BLaER1 (cell line): ENCODE data around the gene DIP2B.
"Not testable (repeated sequence)": the region's sequence is repeated elsewhere in the genome, so short reads cannot be mapped to it uniquely, and the experiment has no call there.

Experiments used
- H3K27ac ChIP-seq: shearing (Covaris generic); formaldehyde crosslinking; 2 replicates; pipeline ENCODE4 v1.8.1; 2022
- H3K27me3 ChIP-seq: shearing (Covaris generic); formaldehyde crosslinking; 2 replicates; pipeline ENCODE4 v1.8.1; 2022
- H3K36me3 ChIP-seq: shearing (Covaris generic); formaldehyde crosslinking; 2 replicates; pipeline ENCODE4 v1.8.1; 2022
- H3K4me1 ChIP-seq: shearing (Covaris generic); formaldehyde crosslinking; 2 replicates; pipeline ENCODE4 v1.8.1; 2022
- H3K4me2 ChIP-seq: shearing (Covaris generic); formaldehyde crosslinking; 2 replicates; pipeline ENCODE4 v1.8.1; 2022
- H3K4me3 ChIP-seq: shearing (Covaris generic); formaldehyde crosslinking; 2 replicates; pipeline ENCODE4 v1.8.1; 2022
- H3K9ac ChIP-seq: shearing (Covaris generic); formaldehyde crosslinking; 2 replicates; pipeline ENCODE4 v1.8.1; 2022
- H3K9me3 ChIP-seq: shearing (Covaris generic); formaldehyde crosslinking; 2 replicates; pipeline ENCODE4 v1.8.1; 2022
- H4K20me1 ChIP-seq: shearing (Covaris generic); formaldehyde crosslinking; 2 replicates; pipeline ENCODE4 v1.8.1; 2022
- Cebpa-rat ChIP-seq: shearing (Covaris generic); IDR thresholded peaks from 2 replicates; pipeline ENCODE4 v1.8.1; 2022

The DIP2B gene, protein sequence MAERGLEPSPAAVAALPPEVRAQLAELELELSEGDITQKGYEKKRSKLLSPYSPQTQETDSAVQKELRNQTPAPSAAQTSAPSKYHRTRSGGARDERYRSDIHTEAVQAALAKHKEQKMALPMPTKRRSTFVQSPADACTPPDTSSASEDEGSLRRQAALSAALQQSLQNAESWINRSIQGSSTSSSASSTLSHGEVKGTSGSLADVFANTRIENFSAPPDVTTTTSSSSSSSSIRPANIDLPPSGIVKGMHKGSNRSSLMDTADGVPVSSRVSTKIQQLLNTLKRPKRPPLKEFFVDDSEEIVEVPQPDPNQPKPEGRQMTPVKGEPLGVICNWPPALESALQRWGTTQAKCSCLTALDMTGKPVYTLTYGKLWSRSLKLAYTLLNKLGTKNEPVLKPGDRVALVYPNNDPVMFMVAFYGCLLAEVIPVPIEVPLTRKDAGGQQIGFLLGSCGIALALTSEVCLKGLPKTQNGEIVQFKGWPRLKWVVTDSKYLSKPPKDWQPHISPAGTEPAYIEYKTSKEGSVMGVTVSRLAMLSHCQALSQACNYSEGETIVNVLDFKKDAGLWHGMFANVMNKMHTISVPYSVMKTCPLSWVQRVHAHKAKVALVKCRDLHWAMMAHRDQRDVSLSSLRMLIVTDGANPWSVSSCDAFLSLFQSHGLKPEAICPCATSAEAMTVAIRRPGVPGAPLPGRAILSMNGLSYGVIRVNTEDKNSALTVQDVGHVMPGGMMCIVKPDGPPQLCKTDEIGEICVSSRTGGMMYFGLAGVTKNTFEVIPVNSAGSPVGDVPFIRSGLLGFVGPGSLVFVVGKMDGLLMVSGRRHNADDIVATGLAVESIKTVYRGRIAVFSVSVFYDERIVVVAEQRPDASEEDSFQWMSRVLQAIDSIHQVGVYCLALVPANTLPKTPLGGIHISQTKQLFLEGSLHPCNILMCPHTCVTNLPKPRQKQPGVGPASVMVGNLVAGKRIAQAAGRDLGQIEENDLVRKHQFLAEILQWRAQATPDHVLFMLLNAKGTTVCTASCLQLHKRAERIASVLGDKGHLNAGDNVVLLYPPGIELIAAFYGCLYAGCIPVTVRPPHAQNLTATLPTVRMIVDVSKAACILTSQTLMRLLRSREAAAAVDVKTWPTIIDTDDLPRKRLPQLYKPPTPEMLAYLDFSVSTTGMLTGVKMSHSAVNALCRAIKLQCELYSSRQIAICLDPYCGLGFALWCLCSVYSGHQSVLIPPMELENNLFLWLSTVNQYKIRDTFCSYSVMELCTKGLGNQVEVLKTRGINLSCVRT (N-terminal part only)

DNA sequence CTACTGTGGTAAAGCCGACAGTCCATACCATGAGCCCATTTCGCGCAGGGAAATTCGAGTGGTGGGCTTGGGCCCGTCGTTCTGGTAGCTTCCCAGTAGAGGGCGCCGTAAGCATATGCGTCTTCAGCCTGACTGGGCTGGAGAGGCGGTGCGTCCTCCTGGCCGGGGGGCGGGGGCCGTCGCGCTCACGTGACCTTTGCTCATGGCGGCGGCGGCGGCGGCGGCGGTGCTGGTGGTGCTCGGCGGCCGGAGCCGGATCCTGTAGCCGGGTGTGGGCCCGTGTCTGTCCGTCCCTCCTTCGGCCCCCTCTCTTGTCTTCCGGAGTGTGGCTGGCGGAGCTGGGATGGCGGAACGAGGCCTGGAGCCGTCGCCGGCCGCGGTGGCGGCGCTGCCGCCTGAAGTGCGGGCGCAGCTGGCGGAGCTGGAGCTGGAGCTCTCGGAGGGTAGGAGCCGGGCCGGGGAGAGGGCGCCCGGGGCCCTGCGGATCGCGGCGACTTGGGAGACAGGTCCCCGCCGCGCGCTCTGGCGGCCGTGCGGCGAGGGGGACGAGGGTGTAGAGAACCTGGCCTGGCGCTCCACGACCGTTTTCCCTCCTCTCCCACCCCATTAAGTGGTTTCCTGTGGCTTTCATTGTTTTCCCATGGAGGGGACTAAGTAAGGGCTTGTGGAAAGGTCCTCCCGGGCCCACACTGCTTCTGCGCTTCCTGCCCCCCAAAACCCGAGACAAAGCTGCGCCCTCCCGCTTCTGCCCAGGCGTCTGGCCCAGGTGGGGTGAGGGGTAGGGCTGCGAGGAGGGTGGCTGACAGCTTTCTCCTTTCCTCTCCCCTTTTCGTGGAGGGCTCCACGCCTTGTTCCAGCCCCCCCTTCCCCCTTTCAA lies at the start of gene DIP2B:
Gene DIP2B (plus strand): TSS at position 188 of the 877 bp plus-strand sequence. CDS start 156 bp downstream, at position 344.
- Histone ChIP-seq H3K27me3 (no peaks in the 10 kb centered on the region), H3K27ac (peak within 1 kb of the TSS; percentile 94), H3K4me2 (peak within 1 kb of the TSS; percentile 87), H3K9ac (peak within 1 kb of the TSS; percentile 97), H3K36me3 (no peaks in the 10 kb centered on the region), H3K4me1 (peaks cover 32% of the 10 kb centered on the region), H3K9me3 (peaks cover 16% of the 10 kb centered on the region), H3K4me3 (peak within 1 kb of the TSS; percentile 96), H4K20me1 (peaks cover 37% of the 10 kb centered on the region)
- TF ChIP-seq Cebpa-rat, result no peak

DNA sequence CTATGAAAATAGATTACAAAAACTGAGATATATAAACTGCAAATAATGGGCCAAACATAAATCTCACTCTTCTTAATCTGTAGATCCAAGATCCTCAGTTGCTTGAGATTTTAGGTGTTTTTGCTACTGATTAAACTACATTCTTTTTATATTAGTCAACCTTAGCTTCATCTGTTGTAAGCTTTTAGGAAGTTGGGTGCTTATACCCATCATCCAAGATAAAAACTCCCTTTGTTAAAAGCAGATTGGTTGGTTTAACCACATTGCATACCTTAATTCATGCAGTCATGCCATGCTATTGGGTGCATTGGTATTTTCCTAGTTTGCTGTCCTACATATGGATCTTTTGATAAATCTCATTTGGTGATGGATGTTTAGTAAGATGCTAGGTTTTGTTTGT lies 46.2 kb upstream of the DIP2B start:
- no peak overlapping the region for H3K9ac ChIP-seq
- no peaks in the 10 kb centered on the region for H4K20me1 ChIP-seq
- no peak for TF ChIP-seq Cebpa-rat
- H3K9me3 ChIP-seq, result peaks cover 18% of the 10 kb centered on the region
- peaks cover 95% of the 10 kb centered on the region for H3K36me3 ChIP-seq
- no peaks in the 10 kb centered on the region for H3K27me3 ChIP-seq
- no peak overlapping the region for H3K27ac ChIP-seq
- no peak overlapping the region for H3K4me3 ChIP-seq
- H3K4me1 ChIP-seq, result no peaks in the 10 kb centered on the region
- H3K4me2 ChIP-seq, result no peak overlapping the region

DNA sequence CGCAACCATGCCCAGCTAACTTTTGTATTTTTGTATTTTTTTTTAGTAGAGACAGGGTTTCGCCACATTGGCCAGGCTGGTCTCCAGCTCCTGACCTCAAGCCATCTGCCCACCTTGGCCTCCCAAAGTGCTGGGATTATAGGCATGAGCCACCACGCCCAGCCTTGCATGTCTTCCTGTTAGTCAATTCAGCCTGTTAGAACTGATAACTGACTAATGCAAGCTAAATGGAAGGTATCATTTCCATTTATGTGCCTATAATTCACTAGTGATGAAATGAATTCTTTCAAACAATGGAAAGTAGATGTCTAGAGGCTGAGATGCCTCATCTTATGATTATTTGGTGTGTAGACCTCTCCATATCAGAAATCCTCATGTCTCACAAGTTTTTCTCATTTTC lies 37.3 kb upstream of the DIP2B start:
- H4K20me1 ChIP-seq, result no peaks in the 10 kb centered on the region
- peaks cover 31% of the 10 kb centered on the region for H3K9me3 ChIP-seq
- H3K27me3 ChIP-seq, result no peaks in the 10 kb centered on the region
- H3K4me3 ChIP-seq, result no peak overlapping the region
- H3K27ac ChIP-seq, result no peak overlapping the region
- H3K4me2 ChIP-seq, result no peak overlapping the region
- H3K4me1 ChIP-seq, result no peaks in the 10 kb centered on the region
- TF ChIP-seq Cebpa-rat, result no peak
- no peak overlapping the region for H3K9ac ChIP-seq
- peaks cover 97% of the 10 kb centered on the region for H3K36me3 ChIP-seq

DNA sequence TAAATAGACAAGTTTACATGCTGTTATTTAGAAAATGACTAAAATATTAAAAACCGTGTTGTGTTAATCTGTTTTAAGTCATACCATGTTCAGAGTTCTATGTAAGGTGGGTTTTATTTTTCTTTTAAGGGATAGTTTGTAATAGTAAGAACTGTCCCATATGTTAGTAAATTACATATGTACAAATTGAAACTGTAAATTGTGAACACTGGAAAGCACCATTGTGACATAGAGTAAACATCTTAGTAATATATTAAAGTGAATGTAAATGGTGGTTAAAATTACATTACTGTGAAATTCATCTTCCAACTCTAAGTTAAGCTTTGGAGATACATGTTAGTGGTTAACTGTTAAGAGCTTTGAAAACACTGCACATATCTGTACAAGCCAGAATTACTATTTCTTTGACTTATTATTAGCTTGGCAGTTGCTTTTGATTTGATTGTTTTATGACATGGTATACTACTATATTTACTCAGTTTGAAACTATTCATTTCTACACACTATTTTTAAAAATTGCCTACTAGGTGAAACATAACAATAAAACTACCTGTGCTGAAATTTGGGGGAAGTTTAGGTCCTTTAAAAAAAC lies 27.4 kb upstream of the DIP2B start:
- no peaks in the 10 kb centered on the region for H3K9me3 ChIP-seq
- H3K4me3 ChIP-seq, result no peak overlapping the region

DNA sequence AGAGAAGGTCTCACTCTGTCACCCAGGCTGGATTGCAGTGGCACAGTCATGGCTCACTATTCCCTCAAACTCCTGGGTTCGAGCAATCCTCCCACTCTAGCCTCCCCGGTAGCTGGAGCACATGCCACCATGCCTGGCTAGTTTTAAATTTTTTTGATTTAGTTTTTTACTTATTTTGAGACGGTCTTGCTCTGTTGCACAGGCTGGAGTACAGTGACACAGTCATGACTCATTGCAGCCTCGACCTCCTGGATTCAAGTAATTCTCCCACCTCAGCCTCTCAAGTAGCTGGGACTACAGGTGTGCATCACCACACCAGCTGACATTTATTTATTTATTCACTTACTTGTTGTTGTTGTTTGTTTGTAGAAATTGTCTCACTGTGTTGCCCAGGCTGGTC lies 22.2 kb upstream of the DIP2B start:
- H3K27ac ChIP-seq, result no peak overlapping the region
- no peaks in the 10 kb centered on the region for H3K27me3 ChIP-seq
- no peak overlapping the region for H3K4me2 ChIP-seq
- no peaks in the 10 kb centered on the region for H3K4me1 ChIP-seq
- H3K4me3 ChIP-seq, result no peak overlapping the region
- H3K36me3 ChIP-seq, result peaks cover 7% of the 10 kb centered on the region; the same call in 1 of the 2 replicates
- no peak overlapping the region for H3K9ac ChIP-seq
- H3K9me3 ChIP-seq, result no peaks in the 10 kb centered on the region
- TF ChIP-seq Cebpa-rat, result no peak
- H4K20me1 ChIP-seq, result no peaks in the 10 kb centered on the region

More for the DNA sequence above, 27.4 kb upstream of the DIP2B start:
- no peaks in the 10 kb centered on the region for H3K4me1 ChIP-seq
- no peak overlapping the region for H3K4me2 ChIP-seq
- no peak for TF ChIP-seq Cebpa-rat
- H4K20me1 ChIP-seq, result no peaks in the 10 kb centered on the region
- no peak overlapping the region for H3K27ac ChIP-seq
- H3K27me3 ChIP-seq, result no peaks in the 10 kb centered on the region
- H3K36me3 ChIP-seq, result peaks cover 54% of the 10 kb centered on the region
- no peak overlapping the region for H3K9ac ChIP-seq

DNA sequence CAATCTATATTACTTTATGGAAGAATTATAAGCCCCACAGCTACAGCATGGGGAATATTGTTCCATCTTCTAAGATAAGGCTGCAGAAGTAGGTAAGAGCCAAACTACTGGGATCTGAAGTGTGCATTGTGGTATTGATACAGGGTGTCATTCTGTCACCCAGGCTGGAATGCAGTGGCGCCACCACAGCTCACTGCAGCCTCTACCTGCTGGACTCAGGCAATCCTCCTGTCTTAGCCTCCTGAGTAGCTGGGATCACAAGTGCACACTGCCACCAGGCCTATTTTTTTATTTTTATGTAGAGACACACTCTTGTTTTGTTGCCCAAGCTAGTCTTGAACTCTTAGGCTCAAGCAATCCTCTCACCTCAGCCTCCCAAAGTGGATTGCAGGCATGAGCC lies 21.3 kb upstream of the DIP2B start:
- H3K4me1 ChIP-seq, result no peaks in the 10 kb centered on the region
- H3K4me2 ChIP-seq, result no peak overlapping the region
- TF ChIP-seq Cebpa-rat, result no peak

DNA sequence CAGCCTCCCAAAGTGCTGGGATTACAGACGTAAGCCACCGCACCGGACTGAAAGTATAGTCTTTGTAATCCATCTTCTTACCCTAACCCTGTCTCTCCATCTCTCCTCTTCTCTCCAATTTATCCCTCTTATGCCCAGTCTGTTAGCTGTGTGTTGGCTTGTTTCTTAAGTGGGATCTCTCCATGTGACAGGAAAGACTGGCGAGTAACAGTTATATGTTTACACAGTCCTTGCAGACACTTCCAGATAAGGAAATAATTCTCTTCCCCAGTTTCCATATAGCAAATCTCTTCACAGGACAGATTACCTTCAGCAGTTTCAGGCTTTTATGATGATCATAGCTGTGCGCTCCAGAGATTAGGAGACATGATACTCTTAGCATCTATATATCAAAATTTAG lies 16.0 kb upstream of the DIP2B start:
- Histone ChIP-seq H3K9ac (no peak overlapping the region), H3K9me3 (peaks cover 43% of the 10 kb centered on the region), H3K4me3 (no peak overlapping the region), H3K27me3 (no peaks in the 10 kb centered on the region), H3K4me2 (no peak overlapping the region), H3K27ac (no peak overlapping the region), H3K36me3 (no peaks in the 10 kb centered on the region), H3K4me1 (no peaks in the 10 kb centered on the region), H4K20me1 (no peaks in the 10 kb centered on the region)
- no peak for TF ChIP-seq Cebpa-rat

More for the DNA sequence above, 21.3 kb upstream of the DIP2B start:
- no peak overlapping the region for H3K27ac ChIP-seq
- no peak overlapping the region for H3K9ac ChIP-seq
- no peaks in the 10 kb centered on the region for H3K9me3 ChIP-seq
- peaks cover 7% of the 10 kb centered on the region; the same call in 1 of the 2 replicates for H3K36me3 ChIP-seq
- no peaks in the 10 kb centered on the region for H4K20me1 ChIP-seq
- no peak overlapping the region for H3K4me3 ChIP-seq
- H3K27me3 ChIP-seq, result no peaks in the 10 kb centered on the region

DNA sequence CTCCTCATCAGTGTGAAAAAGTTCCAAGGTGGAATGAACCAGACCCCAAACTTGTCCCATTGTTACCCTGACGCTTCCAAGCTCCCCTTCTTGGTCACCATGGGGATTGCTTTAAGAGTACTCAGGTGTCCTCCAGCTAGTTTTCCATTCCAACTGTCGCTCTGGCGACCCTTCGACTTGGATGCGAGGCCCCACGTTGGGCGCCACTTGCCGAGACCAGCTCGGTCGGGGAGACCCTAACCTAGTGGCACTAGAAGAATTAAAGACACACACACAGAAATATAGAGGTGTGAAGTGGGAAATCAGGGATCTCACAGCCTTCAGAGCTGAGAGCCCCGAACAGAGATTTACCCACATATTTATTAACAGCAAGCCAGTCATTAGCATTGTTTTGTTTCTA lies 6.7 kb upstream of the DIP2B start:
- not testable (repeated sequence) for H3K27me3 ChIP-seq
- peaks cover 83% of the 10 kb centered on the region for H3K9me3 ChIP-seq

More for the DNA sequence above, 6.7 kb upstream of the DIP2B start:
- H3K4me2 ChIP-seq, H3K27ac ChIP-seq, H4K20me1 ChIP-seq, H3K36me3 ChIP-seq, H3K9ac ChIP-seq, H3K4me3 ChIP-seq, H3K4me1 ChIP-seq: not testable (repeated sequence)
